DND-41 (cell line): Measurements from ENCODE around the gene FERMT2.

Source experiments
- CTCF ChIP-seq: IDR thresholded peaks from 2 replicates; pipeline ENCODE4 v1.5.1; 2012; ENCODE audit warnings: borderline replicate concordance, low read length, moderate library complexity, mild to moderate bottlenecking; ENCODE audit not compliant: poor library complexity, severe bottlenecking; ENCODE audit errors: extremely low read depth
- EZH2 ChIP-seq: IDR thresholded peaks from 3 replicates; pipeline ENCODE4 v1.6.1; 2012; ENCODE audit warnings: borderline replicate concordance, low read depth, mild to moderate bottlenecking, moderate library complexity, low read length, inconsistent platforms; ENCODE audit not compliant: severe bottlenecking

- TF ChIP-seq CTCF (no peak), EZH2 (no peak)
Observed at GRCh38 chr14:52875707-52876106, 75.1 kb downstream of the FERMT2 start.
